ENCODE results near the gene NOTCH1.

NOTCH1 gene

DNA sequence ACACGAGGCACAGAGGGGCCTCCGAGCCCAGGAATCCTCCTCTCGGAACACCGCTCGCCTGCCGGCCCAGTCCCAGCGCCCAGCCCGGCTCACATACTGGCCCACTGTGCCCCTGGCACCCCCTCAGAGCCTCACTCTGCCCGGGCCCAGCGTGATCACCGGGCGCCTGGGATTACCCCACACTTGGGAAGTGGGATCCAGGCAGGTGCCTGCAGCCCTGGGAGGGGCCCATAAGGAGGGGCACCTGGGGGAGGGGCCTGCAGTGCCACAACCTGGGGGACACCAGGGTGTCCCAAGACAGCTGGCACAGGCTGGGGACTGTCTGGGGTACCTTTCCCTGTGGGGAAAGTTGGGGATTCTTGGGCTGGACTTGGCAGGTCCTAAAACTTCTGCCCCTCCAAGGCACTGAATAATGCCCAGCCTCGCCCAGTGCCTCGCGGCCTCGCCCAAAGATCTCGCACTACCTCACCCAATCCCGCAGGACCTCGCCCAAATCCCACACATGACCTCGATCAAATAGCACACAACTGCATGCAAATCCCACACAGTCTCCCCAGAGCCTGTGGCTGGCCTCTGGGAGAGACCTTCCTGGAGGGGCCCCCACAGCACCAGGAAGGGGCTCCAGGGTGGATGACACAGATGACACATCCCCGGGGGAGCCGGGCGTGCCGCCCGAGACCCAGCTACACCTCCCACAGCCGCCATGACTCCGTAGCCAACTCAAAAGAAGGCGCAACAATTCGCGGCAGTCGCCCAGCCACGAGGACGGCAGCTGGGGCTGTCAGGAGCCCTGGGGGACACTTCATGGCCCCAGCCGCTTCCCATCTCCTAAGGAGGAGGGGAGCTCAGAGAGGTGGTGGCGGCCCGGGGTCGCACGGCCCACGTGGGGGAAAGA is 13.7 kb downstream of the NOTCH1 start:
- DNase-seq (ENCODE audit: low read depth): no peak

DNA sequence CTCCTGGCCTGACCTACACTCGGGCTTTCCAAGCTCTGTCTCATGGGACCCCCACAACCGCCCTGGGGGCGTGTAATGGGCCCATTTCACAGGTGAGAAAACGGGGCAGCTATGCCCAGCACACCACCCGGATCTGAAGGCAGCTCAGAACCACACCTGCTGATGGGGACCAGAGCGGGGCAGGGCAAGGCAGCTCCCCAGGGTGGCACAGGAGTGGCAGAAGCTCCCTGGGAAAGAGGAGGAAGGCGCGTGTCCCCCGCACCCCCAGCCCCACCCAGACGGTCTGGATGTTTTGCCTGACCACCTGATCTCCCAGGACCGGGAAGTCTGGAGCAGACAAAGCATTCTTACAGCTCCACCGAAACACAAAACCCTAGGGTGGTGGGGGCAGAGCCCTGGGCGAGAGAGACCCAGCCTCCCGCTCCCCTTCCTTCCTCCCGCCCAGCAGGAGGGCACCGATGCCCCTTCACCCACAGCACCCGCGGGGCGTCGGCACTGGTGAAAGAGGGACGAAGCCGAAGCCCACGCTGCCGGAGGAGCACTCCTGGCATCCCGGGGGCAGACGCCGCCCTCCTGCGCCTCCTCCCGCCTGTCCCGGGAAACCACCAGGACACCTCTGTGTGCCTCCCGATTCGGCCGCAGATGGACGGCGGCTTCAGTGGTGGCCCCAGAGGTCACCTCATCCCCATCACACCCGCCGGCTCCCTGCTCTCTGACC is 14.5 kb downstream of the NOTCH1 start:
- no peak for DNase-seq (ENCODE audit: low read depth)

DNA sequence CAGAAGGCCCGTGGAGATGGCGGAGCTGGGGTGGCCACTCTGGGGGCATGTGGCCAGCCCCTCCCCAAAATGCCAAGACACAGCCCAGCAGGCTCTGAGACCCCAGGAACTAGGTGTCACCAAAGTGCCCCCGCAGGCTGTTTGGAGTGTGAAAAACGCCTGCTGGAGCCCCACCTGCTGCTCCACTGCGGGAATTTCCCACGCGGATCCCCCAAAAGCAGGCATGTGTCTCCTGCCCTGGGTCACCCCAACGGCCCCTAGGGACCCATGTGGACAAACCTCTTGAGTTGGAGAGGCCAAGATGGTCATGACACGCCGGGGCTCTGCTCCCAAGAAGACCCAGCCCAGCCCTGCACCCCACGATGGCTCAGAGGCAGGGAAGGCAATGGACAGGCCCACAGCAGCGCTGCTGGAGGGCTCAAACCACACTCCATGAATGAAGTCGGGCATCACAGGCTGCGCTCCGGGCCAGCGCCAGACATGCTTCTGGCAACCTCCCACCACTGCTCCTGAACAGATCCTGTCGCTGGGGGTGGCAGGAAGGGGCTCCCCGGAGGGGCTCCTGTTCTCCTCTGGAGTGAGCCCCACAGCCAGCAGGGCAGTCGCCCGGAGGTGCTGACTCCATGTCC is 15.3 kb downstream of the NOTCH1 start:
- DNase-seq (ENCODE audit: low read depth): no peak

DNA sequence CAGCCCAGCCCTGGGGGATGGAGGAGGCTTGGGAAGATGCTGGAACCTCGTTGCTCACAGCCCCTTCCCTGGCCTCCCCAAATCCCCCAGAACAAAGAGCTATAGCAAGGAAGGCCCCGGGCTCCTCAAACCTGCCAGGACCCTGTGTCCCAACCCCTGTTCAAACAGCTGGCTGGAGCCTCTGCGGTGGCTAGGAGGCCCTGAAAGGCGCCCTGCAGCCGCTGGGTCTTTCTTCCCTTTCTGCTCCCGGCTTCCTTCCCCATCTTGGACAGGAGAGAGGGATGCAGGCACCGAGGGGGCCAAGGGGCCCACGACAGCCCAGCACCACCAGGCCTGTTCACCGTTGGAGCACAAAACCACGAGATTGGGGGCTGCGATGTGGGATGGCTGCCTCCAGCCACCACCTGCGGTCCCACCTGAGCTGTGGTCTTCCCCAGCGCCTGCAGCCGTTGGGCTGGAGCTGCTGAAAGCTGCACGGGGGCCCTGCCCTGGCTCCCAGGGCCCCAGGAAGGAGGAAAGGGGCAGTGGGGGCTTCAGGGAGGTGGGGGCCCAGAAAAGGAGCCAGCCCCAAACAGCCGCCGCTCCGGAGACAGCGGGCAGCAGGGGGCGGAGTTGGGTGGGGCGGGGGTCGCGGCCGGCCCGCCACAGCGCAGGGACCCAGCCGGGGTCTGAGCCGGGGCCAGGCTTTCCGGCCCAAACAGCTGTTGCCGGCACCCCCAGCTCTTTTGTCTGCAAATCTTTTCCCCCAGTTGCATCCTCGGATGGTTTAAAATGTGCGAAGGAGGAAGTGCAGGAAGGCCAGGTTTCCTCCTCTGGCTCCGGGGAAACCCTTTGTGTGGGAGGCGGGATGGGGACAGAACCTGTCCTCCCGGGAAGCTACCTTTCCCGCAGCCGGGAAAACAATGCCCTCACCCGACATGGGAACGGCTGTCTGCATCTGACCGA is 16.1 kb downstream of the NOTCH1 start:
- no peak for DNase-seq (ENCODE audit: low read depth)

DNA sequence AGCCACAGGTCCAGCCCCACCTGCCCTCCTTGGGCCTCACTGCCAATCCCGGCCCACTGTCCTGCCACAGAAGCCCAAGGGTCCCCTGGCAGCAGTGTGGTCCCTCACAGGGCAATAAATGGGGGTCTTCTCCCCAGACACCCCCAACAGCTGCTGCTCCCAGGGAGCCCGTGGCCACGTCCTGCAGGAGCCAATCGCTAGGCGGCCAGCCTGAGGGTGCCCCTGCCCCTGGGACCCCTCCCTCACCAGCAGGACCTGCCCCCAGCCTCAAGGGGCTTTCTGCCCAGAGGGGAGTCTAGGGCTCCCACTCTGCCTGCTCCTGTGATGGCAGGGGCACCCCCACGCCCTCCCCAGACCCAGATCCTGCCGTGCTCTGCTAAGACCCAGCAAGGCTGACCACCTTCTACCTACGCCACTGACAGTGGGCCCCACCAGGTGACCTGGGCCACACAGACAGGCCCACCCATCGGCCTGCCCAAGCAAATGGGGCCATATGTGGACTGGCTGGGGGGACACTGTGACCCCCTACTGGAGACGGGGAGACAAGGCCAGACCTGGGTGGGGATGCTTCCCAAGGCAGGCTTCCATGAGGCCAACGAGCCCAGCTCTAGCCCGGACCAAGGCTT is 17.0 kb downstream of the NOTCH1 start:
- no peak for DNase-seq (ENCODE audit: low read depth)

DNA sequence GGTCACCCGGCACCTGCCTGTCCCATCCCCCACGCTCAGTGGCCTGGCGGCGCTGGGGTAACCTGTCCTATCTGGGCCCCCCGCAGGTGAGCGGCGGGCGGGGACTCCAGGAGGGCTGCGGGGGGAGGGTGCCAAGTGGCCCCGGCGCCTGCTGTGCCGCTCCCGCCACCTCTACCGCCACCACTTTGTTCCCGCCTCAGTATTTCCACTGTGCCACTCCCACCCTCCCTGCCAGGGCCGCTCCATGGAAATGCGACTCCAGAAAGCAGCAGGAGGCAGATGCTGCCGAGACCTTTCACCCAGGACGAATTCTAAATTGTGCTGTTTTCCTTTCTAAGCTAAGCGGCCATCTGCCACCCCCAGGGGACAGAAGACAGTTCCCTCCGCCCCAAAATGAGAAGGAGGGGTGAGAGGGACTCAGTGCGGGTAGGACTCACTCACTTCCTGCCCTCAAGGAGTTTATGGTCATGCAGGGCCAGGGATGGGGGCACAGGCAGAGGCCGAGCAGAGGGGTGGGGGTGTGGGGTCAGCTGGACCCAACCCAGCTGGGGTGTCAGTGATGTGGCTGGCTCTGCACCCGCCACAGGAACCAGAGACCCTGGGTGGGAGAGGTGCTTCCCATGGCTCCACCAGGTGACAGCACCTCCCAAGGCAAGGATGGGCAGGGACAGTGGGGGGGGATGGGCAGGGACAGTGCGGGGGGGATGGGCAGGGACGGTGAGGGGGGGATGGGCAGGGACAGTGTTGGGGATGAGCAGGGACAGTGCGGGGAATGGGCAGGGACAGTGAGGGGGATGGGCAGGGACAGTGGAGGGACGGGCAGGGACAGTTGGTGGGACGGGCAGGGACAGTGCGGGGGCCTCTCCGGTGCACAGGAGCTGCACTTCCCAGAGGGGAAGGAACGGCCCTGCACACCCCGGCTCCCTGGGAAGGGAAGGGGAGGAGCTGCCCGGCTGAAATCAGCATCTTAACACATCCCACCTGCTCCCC is 17.8 kb downstream of the NOTCH1 start:
- no peak for DNase-seq (ENCODE audit: low read depth)

DNA sequence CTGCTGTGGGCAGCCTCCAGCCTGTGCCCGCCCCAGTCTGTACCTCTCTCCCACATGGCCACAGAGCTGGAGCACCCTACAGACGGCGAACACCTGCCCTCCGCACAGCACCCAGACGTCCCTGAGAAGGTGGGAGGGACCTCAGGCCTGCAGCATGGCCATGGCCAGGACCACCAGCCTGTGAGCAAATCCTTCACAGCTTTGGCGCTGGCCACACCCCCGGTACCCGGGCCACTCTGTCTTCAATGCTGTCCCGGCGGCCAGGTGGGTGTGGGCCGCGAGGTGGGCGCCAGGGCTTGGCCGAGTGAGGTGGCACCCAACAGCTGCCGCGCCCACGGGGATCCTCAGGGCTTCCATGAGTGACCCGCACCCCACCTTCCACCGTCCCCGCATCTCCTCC is 18.7 kb downstream of the NOTCH1 start:
- DNase-seq (ENCODE audit: low read depth): no peak

DNA sequence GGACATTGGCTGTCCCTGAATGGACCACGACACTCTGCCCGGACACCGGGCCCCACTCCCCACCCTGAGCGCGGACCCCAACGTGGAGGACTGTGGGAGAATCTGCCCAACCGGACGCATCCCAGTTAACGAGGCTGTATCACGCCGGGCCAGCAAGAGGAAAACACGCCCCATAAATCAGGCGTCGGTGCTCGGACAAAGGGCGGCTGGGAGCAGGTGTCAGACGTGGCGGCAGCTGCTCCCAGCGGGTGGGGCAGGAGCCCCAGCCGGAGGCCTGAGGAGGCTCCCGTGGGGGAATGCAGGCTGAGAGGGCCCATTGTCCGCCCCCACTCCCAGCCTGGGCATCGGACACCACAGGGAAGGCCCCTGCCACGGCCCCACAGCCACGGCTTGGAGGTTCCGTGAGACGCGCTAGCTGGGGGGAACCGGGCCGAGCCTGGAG is 19.2 kb downstream of the NOTCH1 start:
- DNase-seq (ENCODE audit: low read depth): no peak

DNA sequence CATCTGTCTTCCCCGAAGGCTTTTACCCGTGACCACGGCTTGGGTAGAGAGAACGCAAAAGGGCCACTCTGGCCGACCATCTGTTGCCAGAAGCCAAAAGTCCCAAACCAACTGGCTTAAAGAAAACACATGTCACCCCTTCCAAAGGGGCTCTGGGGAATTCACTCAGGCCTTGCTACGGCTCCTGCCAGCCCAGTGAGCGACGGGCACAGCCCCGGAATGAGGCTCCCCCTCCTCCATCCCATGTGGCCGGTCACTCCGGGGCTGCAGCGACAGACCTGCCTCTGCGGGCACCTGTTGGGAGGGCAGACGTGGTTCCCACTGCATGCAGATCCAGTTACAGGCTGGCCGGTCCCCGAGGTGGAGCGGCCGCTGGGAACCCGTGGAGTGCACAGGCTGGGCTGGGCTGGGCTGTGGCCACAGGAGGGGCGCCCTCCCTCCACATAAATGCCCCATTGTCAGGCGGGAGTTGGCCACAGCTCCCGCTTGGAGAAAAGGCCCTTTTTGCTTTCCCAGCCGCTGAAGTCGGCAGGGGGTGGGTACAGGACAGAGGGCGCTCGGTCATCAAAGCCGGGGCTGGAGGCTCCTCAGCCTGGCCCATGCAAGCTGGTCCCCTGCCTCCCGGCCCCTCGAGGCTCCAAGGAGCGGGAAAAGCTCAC is 19.9 kb downstream of the NOTCH1 start:
- no peak for DNase-seq (ENCODE audit: low read depth)

DNA sequence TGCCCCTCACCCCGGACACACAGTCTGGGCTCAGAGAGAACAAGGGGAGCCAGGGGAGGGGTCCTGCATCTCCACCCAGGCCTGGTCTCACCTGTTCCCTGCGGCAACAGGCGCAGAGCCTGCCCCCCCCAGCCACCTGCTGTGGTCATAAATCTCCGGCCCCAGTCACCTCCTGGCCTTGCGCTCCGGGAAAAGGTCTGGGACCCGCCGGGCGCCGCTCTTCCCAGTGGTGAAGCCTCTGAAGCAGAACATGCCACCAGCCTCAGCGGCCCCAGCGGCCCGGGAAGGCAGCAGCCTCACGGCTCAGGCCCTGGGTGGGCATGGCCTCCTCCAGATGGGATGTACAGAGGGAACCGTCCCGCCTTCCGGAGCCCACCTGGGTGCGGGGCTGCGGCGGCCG is 20.6 kb downstream of the NOTCH1 start:
- DNase-seq (ENCODE audit: low read depth): no peak

DNA sequence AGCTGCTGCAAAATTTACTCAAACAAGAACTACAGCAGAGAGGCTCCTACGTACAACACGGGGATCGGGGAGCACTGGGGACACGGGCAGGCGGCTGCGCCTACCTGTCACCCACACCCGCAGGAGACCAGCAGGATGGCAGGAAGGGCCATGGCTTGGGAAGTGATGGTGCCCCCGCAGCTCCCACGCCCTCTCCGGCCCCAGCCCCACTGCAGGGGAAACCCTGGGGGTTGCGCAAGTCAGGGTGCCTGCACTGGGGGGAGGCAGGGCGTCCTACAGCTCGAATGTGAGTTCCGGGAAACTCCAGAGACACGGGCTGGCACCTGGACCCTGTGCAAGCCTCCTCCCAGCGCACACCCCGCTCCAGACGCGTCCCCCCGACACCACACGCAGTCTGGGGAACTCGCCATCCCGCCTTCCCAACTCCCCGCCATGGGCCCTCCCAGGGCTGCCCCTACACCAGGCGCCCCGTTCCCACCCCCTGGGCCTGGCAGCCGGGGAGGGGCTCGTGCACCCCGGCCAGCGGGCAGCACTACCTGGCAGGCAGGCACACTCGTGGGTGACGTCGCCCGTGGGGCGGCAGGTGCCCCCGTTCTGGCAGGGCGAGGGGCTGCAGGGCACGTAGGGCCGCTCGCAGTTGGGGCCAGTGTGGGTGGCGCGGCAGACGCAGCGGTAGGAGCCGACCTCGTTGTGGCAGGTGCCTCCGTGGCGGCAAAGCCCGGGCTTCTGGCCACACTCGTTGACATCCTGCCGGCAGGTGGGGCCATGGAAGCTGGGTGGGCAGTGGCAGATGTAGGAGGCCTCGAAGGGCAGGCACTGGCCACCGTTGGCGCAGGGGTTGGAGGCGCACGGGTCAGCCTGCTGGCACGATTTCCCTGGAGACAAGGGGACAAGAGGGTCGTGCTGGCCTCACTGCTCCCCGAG is 23.3 kb downstream of the NOTCH1 start:
- DNase-seq (ENCODE audit: low read depth): no peak

DNA sequence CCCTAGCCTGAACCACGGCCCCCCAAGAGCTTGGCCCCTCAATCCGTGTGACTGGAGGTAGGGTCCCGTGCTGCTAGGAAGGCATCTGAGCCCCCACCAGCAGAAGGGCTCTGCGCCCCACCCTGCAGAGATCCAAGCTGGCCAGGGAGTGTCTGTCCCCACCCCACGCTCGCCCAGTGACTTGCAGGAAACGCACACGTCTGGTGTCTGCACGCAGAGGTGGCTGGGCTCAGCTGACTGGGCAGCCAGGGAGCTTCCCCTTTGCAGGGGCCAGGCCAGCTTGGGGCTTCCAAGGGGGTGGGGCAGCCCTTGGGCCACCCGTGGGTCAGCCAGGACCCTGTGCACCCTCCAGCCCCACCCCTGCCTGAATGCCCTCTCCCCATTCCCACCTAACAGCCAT is 24.3 kb downstream of the NOTCH1 start:
- no peak for DNase-seq (ENCODE audit: low read depth)

DNA sequence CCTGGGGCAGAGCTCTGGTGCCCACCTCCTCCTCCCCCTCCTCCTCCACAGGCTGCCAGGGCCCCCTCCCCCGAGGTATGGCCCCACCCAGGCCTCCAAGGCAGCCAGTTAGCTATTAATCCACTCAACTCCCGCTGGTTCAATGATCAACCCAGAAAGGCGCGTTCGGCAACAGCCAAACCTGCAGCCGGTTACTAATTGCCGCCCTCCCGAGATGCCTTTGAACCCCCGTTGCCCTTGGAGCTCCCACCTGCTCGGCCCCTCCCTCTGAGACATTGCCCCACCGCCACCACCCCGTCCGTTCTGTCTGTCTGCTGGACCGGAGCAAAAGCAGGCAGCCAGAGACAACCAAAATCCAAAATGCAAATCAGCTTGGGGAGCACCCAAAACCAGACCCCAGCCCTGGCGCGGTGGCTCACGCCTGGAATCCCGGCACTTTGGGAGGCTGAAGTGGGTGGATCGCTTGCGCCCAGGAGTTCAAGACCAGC is 25.8 kb downstream of the NOTCH1 start:
- DNase-seq (ENCODE audit: low read depth): no peak

DNA sequence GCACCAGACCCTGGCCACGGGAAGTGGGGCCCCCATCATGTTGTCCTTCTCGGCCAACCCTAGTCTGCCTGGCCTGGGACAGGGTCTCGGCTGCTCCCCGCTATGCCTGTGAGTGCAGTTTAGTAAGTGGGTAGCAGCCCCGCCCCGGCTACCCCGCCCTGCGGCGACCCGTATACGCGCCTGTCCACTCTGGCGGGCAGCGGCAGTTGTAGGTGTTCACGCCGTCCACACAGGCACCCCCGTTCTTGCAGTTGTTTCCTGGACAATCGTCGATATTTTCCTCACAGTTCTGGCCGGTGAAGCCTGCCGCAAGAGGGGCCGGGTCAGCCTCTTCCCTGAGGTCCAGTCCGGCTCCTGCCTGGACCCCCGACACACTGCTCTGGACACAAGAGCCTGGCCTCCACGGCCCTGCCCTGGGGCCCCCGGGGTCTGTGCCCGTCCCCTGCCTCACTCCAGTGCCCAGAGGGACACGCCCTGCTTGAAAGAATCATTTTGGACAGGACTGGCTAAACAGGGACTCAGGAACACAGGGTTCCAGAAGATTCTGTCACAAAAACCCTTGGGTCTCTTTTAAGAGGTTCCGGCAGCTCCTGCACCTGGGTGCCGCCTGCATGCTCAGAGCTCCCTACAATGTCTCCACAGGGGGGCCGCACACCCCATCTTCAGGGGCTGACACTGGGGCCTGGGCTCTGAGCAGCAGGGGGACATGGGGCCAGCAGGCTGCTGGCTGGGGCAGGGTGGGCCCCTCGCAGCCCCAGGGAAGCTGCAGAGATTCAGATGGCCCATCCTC is 26.4 kb downstream of the NOTCH1 start:
- no peak for DNase-seq (ENCODE audit: low read depth)

DNA sequence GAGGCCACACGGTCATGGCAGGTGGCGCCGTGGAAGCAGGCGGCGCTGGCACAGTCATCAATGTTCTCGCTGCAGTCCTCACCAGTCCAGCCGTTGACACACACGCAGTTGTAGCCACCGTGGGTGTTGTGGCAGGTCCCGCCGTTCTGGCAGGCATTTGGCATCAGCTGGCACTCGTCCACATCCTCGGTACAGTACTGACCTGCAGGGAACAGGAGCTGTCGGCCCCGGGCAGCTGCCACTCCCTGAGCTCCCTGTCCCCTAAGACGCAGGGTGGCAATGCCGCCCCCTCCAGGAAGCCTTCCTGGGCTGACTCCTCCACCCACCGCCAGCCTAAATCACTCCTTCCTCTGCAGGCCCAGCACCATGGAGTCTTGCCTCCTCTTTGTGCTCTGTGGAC is 27.2 kb downstream of the NOTCH1 start:
- DNase-seq (ENCODE audit: low read depth): no peak

DNA sequence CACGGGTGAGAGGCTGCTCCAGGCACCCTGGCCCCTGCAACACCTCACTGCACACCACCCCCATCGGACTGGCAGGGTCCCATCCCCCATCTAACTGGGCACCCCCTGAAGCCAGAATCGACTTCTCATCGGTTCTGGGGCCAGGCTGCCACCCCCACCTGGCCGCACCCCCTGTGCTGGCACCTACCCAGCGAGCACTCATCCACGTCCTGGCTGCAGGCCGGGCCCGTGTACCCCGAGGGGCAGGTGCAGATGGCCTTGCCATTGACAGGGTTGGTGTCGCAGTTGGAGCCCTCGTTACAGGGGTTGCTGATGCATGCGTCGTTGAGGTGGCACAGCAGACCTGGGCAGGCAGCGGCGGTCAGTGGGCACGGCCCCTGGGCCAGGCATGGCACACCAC is 27.9 kb downstream of the NOTCH1 start:
- DNase-seq (ENCODE audit: low read depth): no peak

DNA sequence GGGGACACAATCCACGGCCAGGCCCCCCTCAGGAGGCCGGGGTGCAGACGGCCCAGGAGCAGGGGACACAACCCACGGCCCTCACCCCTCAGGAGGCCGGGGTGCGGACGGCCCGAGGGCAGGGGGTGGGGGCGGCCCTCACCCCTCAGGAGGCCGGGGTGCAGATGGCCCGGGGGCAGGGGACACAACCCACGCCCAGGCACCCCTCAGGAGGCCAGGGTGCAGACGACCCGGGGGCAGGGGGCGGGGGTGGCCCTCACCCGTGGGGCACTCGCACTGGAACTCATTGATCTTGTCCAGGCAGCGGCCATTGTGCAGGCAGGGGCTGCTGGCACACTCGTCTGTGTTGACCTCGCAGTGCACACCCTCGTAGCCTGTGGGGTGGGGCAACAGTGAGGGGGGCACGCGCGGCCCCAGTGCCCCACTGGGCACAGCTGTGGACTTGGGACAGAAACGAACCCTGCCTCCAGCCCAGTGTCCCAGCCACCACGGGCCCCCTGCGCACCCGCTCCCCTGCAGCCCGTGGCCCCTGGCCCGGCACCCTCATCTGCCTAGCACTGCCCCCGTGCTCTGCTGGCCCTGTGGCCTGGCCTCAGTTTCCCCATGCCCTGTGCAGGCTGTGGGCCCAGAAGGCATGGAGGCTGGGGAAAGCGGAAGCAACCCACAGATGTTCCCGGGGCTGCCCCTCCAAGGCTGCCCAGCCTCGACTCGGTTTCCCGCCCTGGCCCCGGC is 28.7 kb downstream of the NOTCH1 start:
- no peak for DNase-seq (ENCODE audit: low read depth)
